ENCODE results near the gene OLFML2B.
A peak's percentile ranks its signal among the peaks of the same experiment; 100 is the strongest.
"Not testable (repeated sequence)": the region's sequence is repeated elsewhere in the genome, so short reads cannot be mapped to it uniquely, and the experiment has no call there.

The OLFML2B gene

DNA sequence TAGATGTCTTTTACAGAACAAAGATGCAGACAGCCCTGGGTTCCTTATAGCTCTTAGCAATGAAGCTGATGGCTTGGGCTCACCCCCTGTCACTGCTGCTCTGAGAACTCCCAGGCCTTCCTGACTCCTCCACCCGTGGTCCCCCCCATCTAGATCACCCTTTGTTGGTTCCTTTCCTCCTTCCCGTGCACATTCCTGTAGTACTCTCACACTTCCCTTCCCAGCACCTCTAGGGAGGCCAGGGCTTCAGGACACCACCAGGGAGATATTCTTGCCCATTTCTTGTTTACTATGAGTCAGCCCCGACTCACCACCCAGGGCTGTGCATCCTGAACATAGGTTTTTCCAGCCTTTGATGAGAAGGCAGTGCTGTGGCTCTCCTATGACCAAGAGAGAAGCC is 31.4 kb upstream of the OLFML2B start:
- TF ChIP-seq, protein P1, sequence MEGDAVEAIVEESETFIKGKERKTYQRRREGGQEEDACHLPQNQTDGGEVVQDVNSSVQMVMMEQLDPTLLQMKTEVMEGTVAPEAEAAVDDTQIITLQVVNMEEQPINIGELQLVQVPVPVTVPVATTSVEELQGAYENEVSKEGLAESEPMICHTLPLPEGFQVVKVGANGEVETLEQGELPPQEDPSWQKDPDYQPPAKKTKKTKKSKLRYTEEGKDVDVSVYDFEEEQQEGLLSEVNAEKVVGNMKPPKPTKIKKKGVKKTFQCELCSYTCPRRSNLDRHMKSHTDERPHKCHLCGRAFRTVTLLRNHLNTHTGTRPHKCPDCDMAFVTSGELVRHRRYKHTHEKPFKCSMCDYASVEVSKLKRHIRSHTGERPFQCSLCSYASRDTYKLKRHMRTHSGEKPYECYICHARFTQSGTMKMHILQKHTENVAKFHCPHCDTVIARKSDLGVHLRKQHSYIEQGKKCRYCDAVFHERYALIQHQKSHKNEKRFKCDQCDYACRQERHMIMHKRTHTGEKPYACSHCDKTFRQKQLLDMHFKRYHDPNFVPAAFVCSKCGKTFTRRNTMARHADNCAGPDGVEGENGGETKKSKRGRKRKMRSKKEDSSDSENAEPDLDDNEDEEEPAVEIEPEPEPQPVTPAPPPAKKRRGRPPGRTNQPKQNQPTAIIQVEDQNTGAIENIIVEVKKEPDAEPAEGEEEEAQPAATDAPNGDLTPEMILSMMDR (conservative IDR thresholded peaks at IDR 0.05; ENCODE audit: low read length) = no peak
- peak; percentile 48 for DNase-seq (ENCODE audit: low read depth)
- no peak overlapping the region for H3K4me3 ChIP-seq (ENCODE audit: low read length)

DNA sequence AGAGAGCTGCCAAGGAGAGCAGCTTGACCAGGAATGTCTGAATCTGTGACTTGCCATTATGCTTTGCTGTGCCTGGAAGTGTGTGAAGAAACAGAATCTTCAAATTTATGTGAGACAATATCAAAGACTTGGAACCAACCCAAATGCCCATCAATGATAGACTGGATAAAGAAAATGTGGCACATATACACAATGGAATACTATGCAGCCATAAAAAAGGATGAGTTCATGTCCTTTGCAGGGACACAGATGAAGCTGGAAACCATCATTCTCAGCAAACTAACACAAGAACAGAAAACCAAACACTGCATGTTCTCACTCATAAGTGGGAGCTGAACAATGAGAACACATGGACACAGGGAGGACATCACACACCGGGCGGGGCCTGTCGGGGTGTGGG is 30.3 kb upstream of the OLFML2B start:
- H3K4me3 ChIP-seq (ENCODE audit: low read length); DNase-seq (ENCODE audit: low read depth): not testable (repeated sequence)

DNA sequence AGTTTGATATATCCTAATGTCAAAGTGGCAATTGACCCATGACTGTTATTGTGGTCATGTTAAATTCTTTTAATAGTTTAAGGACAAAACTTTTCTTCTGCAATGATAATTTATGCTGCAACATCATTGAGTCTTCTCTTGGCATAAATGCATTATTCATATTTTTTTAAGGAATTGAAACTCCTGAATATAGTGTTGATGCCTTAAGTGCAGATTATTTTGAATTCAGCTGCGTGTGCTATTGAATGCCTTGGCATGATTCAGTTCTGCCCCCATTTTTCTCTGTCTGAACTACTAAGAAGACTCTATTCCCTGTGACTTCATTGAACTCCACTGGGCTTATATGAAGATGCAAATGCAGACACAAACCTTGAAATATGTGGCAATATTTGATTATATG is 23.3 kb upstream of the OLFML2B start:
- DNase-seq (ENCODE audit: low read depth) = no peak
- H3K4me3 ChIP-seq (ENCODE audit: low read length) = no peak overlapping the region
- TF ChIP-seq, protein P1 (conservative IDR thresholded peaks at IDR 0.05; ENCODE audit: low read length) = no peak

- H3K4me3 ChIP-seq (ENCODE audit: low read length) = no peak overlapping the region
- no peak for DNase-seq (ENCODE audit: low read depth)
- TF ChIP-seq, protein P1 (conservative IDR thresholded peaks at IDR 0.05; ENCODE audit: low read length) = no peak
Measured at GRCh38 chr1:162042361-162042760, 18.7 kb upstream of the OLFML2B start.

GRCh38 chr1:162040657-162041056 is 17.0 kb upstream of the OLFML2B start:
- peak; percentile 54 for DNase-seq (ENCODE audit: low read depth)
- H3K4me3 ChIP-seq (ENCODE audit: low read length) = no peak overlapping the region
- TF ChIP-seq, protein P1 (conservative IDR thresholded peaks at IDR 0.05; ENCODE audit: low read length) = peak; percentile 68

DNA sequence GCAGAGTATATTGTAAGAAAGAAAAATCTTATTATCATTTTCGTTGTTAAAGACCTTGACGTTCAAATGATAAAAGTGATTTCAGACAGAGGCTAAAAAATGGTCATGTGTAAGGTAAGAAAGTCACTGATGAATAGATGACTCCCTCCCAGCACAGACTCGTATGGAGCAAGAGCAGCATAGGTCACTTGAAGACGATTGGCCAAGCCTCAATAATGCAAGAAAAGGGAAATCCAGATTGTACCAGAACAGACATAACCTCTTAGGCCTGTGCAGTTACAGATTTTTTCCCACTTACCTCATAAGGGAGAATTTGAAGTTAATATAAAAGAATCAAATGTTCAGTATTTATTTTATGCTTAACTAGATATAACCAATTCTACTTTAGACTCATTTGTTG is 16.3 kb upstream of the OLFML2B start:
- no peak overlapping the region for H3K4me3 ChIP-seq (ENCODE audit: low read length)
- TF ChIP-seq, protein P1 (conservative IDR thresholded peaks at IDR 0.05; ENCODE audit: low read length) = no peak
- DNase-seq (ENCODE audit: low read depth) = no peak

- DNase-seq (ENCODE audit: low read depth) = no peak
- TF ChIP-seq, protein P1 (conservative IDR thresholded peaks at IDR 0.05; ENCODE audit: low read length) = no peak
Measured at GRCh38 chr1:162038624-162039023, 15.0 kb upstream of the OLFML2B start.

GRCh38 chr1:162036163-162036562 is 12.5 kb upstream of the OLFML2B start:
- peak; percentile 64 for DNase-seq (ENCODE audit: low read depth)
- no peak overlapping the region for H3K4me3 ChIP-seq (ENCODE audit: low read length)
- TF ChIP-seq, protein P1 (conservative IDR thresholded peaks at IDR 0.05; ENCODE audit: low read length) = no peak

More at GRCh38 chr1:162038624-162039023, 15.0 kb upstream of the OLFML2B start:
- H3K4me3 ChIP-seq (ENCODE audit: low read length) = no peak overlapping the region
